Activated T-helper 2 cell treated with anti-CD3 and anti-CD28 coated beads, Interferon-gamma antibody, Interleukin-2, Interleukin-4, amounts not matched to agents 10 μg/mL and 5 μg/mL and 100 μg/mL, durations not matched to agents 14 hours and 24 hours and 36 hours (primary cell): ENCODE results near the gene CACNA1F. TPM values are rescaled to one million over a fixed set of nuclear protein-coding genes. Genes with fewer than 3 reads are reported as not detected.

Experiments used
- DNase-seq: peaks from one replicate; pipeline ENCODE4 v3.0.0; 2021; ENCODE audit warnings: low spot score
- H3K27ac Mint-ChIP-seq: one replicate; pipeline ENCODE4 v1.8.0; 2021; ENCODE audit warnings: mixed read lengths
- H3K27me3 Mint-ChIP-seq: one replicate; pipeline ENCODE4 v1.8.0; 2021; ENCODE audit warnings: low read depth, mixed read lengths
- H3K36me3 Mint-ChIP-seq: one replicate; pipeline ENCODE4 v1.8.0; 2021; ENCODE audit warnings: low read depth, mixed read lengths
- H3K4me1 Mint-ChIP-seq: one replicate; pipeline ENCODE4 v1.8.0; 2021; ENCODE audit warnings: low read depth, mixed read lengths
- H3K4me3 Mint-ChIP-seq: one replicate; pipeline ENCODE4 v1.8.0; 2021; ENCODE audit warnings: low read depth, mild to moderate bottlenecking, moderate library complexity, mixed read lengths
- H3K9me3 Mint-ChIP-seq: one replicate; pipeline ENCODE4 v1.8.0; 2021; ENCODE audit warnings: mixed read lengths
- intact Hi-C: fragments of 100-400 bp; cut with micrococcal nuclease; formaldehyde crosslinking; loops from one replicate; pipeline ENCODE4 v1.15.1; 2023
- total RNA-seq: library from RNA; stranded (reverse); gene quantifications from 2 replicates; pipeline ENCODE4 v1.2.3, GENCODE V29; 2022

Gene CACNA1F
- total RNA-seq, 1 donor from 2014 or later = 0.23 TPM

DNA sequence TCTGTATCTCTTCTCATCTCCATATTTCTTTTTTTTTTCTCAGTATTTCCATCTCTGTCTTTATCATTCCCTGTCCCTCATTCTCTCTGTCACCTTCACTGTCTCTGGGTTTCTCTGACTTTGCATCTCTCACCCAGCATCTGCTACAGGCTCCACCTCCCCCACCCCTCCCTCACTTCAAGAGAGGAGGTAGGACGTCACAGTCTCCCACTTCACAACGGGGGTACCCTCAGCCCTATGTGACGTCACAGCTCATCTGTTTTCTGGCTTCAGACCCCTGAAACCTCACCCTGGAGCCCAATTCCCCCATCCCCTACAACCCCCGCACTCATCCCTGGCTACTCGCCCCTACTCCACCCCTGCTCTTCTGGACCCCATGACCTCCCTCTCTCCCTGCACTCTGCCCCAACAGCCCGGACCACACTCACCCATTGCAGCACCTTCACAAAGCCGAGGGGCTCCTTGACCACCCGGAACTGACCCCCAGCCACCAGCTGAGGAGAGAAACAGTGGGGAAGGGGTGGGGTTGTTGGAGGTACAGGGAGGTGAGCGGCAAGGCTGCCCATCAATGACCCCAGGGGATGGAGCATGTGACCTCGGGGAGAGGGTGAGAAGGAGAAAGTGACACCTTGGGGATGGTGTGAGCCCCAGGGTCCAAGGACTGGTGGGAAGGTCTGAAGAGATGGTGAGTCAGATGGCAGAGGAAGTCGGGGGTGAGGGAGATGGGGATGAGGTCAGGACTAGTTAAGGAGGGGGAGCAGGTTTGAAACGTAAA, 34.4 kb downstream of the CACNA1F start:
- peak overlapping the region; percentile 61 for H3K4me3 Mint-ChIP-seq
- no peaks in the 10 kb centered on the region for H3K36me3 Mint-ChIP-seq
- intact Hi-C loops = no loop called here
- H3K9me3 Mint-ChIP-seq = no peaks in the 10 kb centered on the region
- no peak for DNase-seq
- H3K27ac Mint-ChIP-seq = no peak overlapping the region
- H3K4me1 Mint-ChIP-seq = peaks cover 15% of the 10 kb centered on the region
- H3K27me3 Mint-ChIP-seq = no peaks in the 10 kb centered on the region

DNA sequence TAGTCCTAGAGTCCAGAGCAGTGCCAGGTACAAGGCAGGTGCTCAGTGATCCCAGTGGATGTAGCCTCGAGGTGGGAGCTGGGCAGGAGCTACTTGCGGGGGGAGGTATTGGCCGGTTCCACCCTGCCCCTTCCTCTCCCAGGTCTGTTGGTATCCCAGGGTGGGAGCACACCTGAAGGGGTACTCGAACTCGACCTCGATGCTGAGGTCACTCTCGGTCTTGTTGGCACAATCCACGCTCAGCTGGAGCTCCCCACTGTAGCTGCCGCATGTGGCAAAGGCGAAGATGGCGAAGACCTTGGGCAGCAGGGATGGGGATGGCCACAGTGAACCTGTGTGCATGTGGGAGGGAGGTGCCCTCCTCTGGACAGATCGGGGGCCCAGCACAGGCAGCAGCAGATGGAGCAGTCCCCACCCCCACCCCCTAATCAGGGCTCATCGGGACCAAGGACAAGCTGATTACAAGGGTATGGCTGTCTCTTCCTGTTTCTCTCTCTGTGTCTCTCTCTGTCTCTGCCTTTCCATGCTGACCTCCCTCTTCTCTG, 35.5 kb downstream of the CACNA1F start:
- no peaks in the 10 kb centered on the region for H3K9me3 Mint-ChIP-seq
- no peaks in the 10 kb centered on the region for H3K36me3 Mint-ChIP-seq
- intact Hi-C loops = no loop called here
- no peak overlapping the region for H3K27ac Mint-ChIP-seq
- H3K4me1 Mint-ChIP-seq = peaks cover 25% of the 10 kb centered on the region
- no peaks in the 10 kb centered on the region for H3K27me3 Mint-ChIP-seq
- DNase-seq = no peak
- H3K4me3 Mint-ChIP-seq = no peak overlapping the region

DNA sequence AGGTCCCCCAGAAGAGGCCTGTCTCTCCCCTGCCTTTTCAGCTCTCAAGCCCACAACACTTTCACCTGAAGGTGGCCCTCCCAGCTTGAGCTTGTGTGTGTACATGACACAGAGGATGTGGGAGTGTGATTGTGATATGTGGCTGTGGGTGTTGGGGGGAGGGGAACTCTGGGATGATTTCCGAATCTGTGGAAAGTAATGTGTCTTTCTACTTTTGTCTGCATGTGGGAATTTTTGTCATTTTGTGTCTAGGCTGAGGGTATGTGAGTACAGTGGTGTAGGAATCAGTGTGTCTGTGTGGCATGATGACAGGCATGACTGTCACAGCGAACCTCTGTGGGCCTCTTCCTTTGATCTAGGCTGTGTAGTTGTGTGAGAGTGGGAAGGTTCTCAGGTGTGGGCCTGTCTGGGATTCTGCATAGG, 39.6 kb downstream of the CACNA1F start:
- no peak for DNase-seq
- Mint-ChIP-seq H3K27ac (peak overlapping the region; percentile 57), H3K9me3 (no peaks in the 10 kb centered on the region), H3K4me1 (peaks cover 30% of the 10 kb centered on the region), H3K27me3 (no peaks in the 10 kb centered on the region), H3K36me3 (peaks cover 3% of the 10 kb centered on the region), H3K4me3 (no peak overlapping the region)
- intact Hi-C loops = loop anchor here (2.0 to 5.0 kb wide), 3 partner anchors 36 to 561 kb away; partner anchors contain the start of gene CCDC22

DNA sequence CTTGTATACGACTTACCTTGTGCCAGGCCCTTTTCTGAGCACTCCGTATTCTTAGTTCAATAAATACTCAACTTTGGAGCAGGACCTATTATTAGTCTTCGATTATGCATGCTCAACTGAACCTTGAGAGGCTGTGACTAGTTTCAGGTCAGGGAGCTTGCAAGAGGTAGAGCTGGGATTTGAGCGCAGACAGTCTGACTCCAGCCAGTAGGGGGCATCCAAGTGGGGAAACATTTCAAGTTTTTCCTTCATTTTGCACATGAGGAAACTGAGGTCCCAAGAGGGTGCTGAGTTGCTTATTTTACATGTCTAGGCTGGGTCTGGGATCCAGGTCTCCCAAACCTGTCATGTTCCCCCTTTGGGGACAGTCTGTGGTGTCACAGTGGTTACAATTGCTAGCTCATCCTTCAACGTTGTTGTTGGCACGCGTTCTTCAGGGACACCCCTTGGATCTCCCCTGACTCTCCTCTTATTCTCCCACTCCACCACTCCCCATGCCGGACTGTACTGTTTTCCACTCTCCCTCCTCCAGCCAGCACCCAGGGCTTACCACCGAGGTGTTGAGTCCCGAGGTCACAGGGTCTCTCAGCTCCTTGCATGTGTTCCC, 40.3 kb downstream of the CACNA1F start:
- H3K27ac Mint-ChIP-seq = peak overlapping the region; percentile 57
- intact Hi-C loops = loop anchor here (2.0 to 5.0 kb wide), 3 partner anchors 36 to 562 kb away; partner anchors contain the start of gene CCDC22
- H3K27me3 Mint-ChIP-seq = no peaks in the 10 kb centered on the region
- H3K4me1 Mint-ChIP-seq = peaks cover 29% of the 10 kb centered on the region
- DNase-seq = peak; percentile 20
- H3K9me3 Mint-ChIP-seq = no peaks in the 10 kb centered on the region
- H3K4me3 Mint-ChIP-seq = peak overlapping the region; percentile 21
- H3K36me3 Mint-ChIP-seq = peaks cover 3% of the 10 kb centered on the region

DNA sequence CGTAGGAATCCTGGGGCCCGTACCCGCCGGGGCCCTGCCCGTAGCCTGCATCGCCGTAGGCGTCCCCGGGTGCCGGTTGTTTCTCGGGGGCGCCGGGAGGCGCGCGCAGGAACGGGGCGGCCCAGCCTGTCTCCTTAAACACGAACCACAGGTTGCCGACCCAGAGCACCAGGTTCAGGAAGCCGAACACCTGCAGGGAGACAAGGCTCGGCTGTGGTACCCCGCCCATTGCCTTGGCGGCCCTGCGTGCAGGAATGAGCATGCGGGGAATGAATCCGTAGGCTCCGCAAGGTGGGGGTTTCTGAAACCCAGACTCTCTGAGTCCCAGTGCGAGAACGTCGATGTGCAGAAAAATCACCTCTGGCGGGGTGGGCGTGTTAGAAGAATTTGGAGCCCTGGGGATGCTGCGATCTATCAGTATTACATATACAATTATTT, 41.5 kb downstream of the CACNA1F start:
- DNase-seq = no peak
- intact Hi-C loops = loop anchor here (2.0 to 5.0 kb wide), 4 partner anchors 34 to 563 kb away; partner anchors contain the start of genes CCDC22 and PPP1R3F
- Mint-ChIP-seq H3K27ac (peak overlapping the region; percentile 93), H3K4me3 (peak overlapping the region; percentile 96), H3K36me3 (peaks cover 3% of the 10 kb centered on the region), H3K9me3 (no peaks in the 10 kb centered on the region), H3K27me3 (no peaks in the 10 kb centered on the region), H3K4me1 (peaks cover 29% of the 10 kb centered on the region)

DNA sequence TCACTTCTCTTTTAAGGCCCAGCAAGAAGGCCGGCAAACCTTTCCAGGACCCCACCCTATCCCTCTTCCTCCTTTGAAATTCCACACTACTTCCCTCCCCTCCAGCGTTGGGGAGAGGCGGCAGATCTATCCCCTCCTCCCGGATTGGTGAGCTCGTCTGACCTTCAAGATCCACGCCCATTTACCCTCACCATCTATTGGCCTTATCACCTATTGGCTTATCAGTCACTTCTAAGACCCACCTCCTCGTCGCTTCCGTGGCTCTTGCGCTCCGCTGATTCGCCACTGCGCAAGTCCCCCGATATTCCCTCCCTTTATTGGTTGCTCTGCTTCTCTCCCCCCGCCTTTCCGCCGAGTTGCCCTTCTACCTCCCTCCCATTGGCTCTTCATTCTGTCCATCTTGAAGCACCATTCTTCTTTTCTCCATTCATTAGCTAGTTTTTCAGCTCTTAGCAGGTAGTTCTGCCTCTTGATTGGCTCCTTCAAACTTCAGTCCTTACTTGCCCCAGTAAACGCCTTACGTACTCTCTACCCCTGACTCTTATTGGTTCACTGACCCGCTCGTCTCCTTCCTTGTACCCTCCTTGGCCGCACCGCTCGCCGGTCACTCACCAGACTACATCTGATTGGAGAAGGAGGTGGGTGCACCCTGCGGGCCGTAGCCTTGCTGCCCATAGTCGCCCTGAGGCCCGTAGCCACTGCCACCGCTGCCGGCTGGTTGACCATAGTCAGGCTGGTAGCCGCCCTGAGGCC, 42.1 kb downstream of the CACNA1F start:
- peaks cover 3% of the 10 kb centered on the region for H3K36me3 Mint-ChIP-seq
- H3K27ac Mint-ChIP-seq = peak overlapping the region; percentile 93
- no peaks in the 10 kb centered on the region for H3K9me3 Mint-ChIP-seq
- intact Hi-C loops = loop anchor here (2.0 to 5.0 kb wide), 3 partner anchors 34 to 78 kb away; partner anchors contain the start of genes CCDC22 and PPP1R3F
- no peaks in the 10 kb centered on the region for H3K27me3 Mint-ChIP-seq
- peak; percentile 87 for DNase-seq
- H3K4me1 Mint-ChIP-seq = peaks cover 31% of the 10 kb centered on the region
- H3K4me3 Mint-ChIP-seq = peak overlapping the region; percentile 96

DNA sequence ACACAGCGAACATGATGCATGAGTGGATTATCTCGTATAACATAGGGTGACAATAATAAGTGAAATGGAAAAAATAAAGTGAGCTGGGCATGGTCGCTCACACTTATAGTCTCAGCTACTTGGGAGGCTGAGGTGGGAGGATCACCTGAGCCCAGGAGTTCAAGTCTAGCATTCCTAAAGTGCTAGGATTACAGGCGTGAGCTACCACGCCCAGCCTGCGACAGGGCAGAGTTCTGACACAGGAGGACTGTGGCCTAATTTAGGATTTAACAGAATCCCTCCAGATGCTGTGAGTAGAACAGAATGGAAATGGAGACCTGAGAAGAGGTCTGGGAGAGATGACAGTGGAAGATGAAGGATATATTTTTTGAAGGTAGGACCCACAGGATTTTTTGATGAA, 43.5 kb downstream of the CACNA1F start:
- Mint-ChIP-seq H3K36me3 (peaks cover 3% of the 10 kb centered on the region), H3K27me3 (no peaks in the 10 kb centered on the region), H3K9me3 (no peaks in the 10 kb centered on the region), H3K4me1 (peaks cover 35% of the 10 kb centered on the region), H3K4me3 (peak overlapping the region; percentile 96), H3K27ac (peak overlapping the region; percentile 53)
- DNase-seq = no peak
- intact Hi-C loops = loop anchor here (2.0 to 5.0 kb wide), 3 partner anchors 32 to 79 kb away; partner anchors contain the start of genes CCDC22 and PPP1R3F

DNA sequence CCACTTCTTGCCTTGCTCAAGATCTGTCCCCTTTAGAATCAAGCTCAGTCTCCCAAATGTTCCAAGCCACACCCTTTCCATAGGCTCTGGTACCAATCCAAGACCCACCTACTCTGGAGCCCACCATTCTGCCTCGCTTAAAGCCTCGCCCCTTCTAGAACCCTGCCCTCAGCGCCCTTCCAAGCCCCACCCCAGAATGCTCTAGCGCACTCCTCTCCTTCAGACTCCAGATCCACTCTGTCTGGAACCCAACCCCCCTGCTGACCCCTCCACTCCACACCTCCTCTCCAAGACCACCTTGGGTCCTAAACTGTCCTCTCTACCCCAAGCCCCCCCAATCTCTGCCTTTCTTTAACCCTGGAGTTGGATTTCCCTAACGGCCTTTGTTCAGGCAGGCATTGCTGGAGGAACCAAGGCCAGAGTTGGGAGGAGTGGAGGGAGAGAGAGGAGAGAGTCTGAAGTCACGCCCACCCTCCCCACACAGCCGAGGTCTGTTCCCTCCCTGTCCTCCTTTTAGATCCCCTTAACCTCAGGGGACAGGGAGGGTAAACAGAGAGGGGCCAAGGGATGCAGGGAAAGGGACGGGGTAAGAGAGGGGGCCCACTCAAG, 44.6 kb downstream of the CACNA1F start:
- no peak for DNase-seq
- intact Hi-C loops = no loop called here
- peaks cover 10% of the 10 kb centered on the region for H3K36me3 Mint-ChIP-seq
- no peaks in the 10 kb centered on the region for H3K27me3 Mint-ChIP-seq
- no peak overlapping the region for H3K4me3 Mint-ChIP-seq
- no peaks in the 10 kb centered on the region for H3K9me3 Mint-ChIP-seq
- peaks cover 33% of the 10 kb centered on the region for H3K4me1 Mint-ChIP-seq
- H3K27ac Mint-ChIP-seq = no peak overlapping the region

DNA sequence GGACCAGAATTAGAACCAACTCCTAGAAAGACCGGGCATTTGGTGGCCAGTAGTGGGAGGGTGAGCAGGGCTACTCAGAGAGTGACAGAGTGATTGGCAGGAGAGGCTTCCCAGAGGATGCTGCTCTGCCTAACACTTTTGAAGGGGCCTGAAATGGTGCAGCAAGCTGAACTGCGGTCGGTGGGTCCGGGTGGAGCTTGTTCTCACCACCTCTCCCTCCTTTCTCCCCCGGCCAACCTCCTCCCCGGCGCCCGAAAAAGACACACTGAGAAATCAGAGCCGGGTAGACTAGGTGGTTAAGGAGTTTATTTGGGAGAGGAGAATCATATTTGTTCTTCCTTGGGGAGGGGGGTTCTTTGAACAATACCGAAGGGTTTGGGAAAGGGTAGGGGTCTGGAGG, 45.6 kb downstream of the CACNA1F start:
- intact Hi-C loops = loop anchor here (2.0 kb wide), 1 partner anchor 15 kb away; no protein-coding TSS in a partner anchor
- no peak overlapping the region for H3K4me3 Mint-ChIP-seq
- H3K36me3 Mint-ChIP-seq = peaks cover 15% of the 10 kb centered on the region
- peaks cover 24% of the 10 kb centered on the region for H3K4me1 Mint-ChIP-seq
- no peaks in the 10 kb centered on the region for H3K27me3 Mint-ChIP-seq
- DNase-seq = no peak
- no peaks in the 10 kb centered on the region for H3K9me3 Mint-ChIP-seq
- H3K27ac Mint-ChIP-seq = no peak overlapping the region

DNA sequence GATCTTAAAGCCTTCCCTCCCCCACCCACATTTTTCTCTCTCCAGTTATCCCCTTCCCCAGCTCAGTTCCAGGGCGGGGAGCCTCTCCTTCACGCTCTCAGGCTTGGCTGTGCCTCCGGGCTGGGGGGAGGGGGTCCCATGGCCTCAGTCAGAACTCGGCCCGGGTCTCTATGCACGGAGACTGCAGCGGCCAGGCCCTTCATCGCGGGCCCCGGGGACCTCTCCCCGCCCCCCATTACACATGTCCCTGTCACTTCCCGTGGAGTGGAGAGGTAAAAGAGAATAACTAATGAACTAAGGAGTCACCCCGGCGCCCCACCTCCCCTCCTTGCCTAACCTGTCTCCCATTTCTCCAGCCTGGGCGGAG, 46.1 kb downstream of the CACNA1F start:
- no peak for DNase-seq
- no peak overlapping the region for H3K27ac Mint-ChIP-seq
- H3K4me3 Mint-ChIP-seq = peak overlapping the region; percentile 86
- H3K4me1 Mint-ChIP-seq = peaks cover 21% of the 10 kb centered on the region
- peaks cover 20% of the 10 kb centered on the region for H3K36me3 Mint-ChIP-seq
- no peaks in the 10 kb centered on the region for H3K27me3 Mint-ChIP-seq
- intact Hi-C loops = loop anchor here (2.0 kb wide), 1 partner anchor 14 kb away; no protein-coding TSS in a partner anchor
- no peaks in the 10 kb centered on the region for H3K9me3 Mint-ChIP-seq

DNA sequence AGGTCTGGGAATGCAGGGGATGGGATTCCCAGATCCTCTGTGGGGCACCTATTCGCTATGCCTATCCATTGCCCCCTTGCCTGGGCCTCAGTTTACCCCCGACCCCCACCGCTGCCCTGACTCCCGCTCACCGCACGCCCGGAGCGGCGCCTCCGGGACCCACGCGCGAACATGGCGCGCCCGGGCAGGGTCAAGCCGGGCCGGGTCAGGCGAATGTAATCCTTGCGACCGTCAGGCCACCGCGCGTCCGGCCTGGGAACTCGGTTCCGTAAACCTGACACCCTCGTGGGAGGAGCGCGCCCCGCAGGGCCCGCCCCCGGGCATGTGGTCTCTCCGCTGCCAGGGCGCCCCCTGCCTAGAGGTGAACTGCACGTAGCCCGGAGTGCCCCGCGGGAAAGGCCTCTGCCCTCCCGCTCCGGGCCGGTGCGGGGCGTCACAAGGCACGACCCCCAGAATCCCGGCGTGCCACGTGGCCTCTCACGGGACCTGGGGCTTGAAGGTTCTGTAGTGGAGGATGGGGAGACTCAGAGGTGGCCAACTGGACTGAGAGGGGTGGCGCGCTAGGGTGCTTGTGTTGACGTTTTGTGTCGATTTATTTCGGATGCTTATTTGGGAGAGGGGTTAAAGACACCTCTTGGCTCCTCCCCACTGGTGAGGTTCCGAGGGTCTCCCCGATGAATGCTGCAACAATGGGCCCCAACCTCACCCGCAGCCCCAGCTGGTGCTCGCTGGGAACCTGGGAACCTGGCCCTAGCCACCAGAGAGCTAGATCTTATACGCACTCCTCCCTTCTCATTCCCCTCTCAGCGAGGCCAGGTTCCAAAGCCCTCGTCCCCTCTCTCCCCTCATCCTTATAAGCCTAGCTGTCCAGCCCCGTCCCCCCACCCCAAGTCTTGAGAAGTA, 46.8 kb downstream of the CACNA1F start, which contains the start of gene PRICKLE3:
Gene PRICKLE3 (minus strand): TSS at position 249 of the 903 bp plus-strand sequence. CDS start 76 bp downstream, at position 173.
- peaks cover 21% of the 10 kb centered on the region for H3K4me1 Mint-ChIP-seq
- H3K27ac Mint-ChIP-seq = peak within 1 kb of the TSS; percentile 83
- peak; percentile 61 for DNase-seq
- no peaks in the 10 kb centered on the region for H3K9me3 Mint-ChIP-seq
- H3K27me3 Mint-ChIP-seq = no peaks in the 10 kb centered on the region
- peak within 1 kb of the TSS; percentile 86 for H3K4me3 Mint-ChIP-seq
- H3K36me3 Mint-ChIP-seq = peaks cover 20% of the 10 kb centered on the region
- intact Hi-C loops = loop anchor here (2.0 kb wide), 1 partner anchor 14 kb away; no protein-coding TSS in a partner anchor
